Uterus (tissue), 2 donors: ENCODE results near the gene MFRP.

ENCODE experiments used
- CTCF ChIP-seq, 4 experiments: fragments of 200-600 bp in 2 of 4; fragments of 450-650 bp in 2 of 4; sonication (generic) in 2 of 4; IDR thresholded peaks; one replicate each; pipeline ENCODE4 v1.5.1; 2016 to 2019; ENCODE audit warnings: antibody characterized with exemption in 4 of 4, mild to moderate bottlenecking in 2 of 4, moderate library complexity in 1 of 4
- POLR2A ChIP-seq, 2 donors: fragments of 450-650 bp; IDR thresholded peaks; one replicate each; pipeline ENCODE4 v1.6.1; 2016; ENCODE audit warnings: antibody characterized with exemption in 2 of 2, mild to moderate bottlenecking in 1 of 2, moderate library complexity in 1 of 2

GRCh38 chr11:119369132-119369925, 22.8 kb upstream of the MFRP start:
- TF ChIP-seq CTCF (IDR thresholded peaks at IDR 0.05), result no peak
- no peak for TF ChIP-seq POLR2A (IDR thresholded peaks at IDR 0.05)
